IMR-90 (cell line): Measurements from ENCODE around the gene ZBTB38. TPM values are rescaled to one million over a fixed set of nuclear protein-coding genes. Genes with fewer than 3 reads are reported as not detected.
A peak's percentile ranks its signal among the peaks of the same experiment; 100 is the strongest.

Source experiments
- ATAC-seq: fragments of 200-7000 bp; cut with Tn5 transposase; 2 replicates; pipeline ENCODE4 v1.9.1; 2020; ENCODE audit warnings: low read depth, mild to moderate bottlenecking, moderate library complexity
- BruUV-seq: library from RNA; stranded (reverse); fragments of 400-500 nt; replicated peaks from 2 replicates; lab custom pipeline; 2021; lab: Mats Ljungman, UMichigan
- CTCF ChIA-PET: fragments of 300-600 bp; formaldehyde crosslinking; extraction: SDS; loops from one replicate; lab custom pipeline; 2021; ENCODE audit warnings: antibody characterized with exemption; lab: Yijun Ruan, JAX
- POLR2A ChIA-PET: fragments of 300-600 bp; sonication (Branson Sonifier 250); formaldehyde crosslinking; loops from one replicate; lab custom pipeline; 2022; ENCODE audit warnings: antibody characterized with exemption; ENCODE audit not compliant: unreplicated experiment; lab: Charles Lee
- DNase-seq: peaks from one replicate; pipeline ENCODE4 v3.0.0; 2013
- H2AFZ ChIP-seq: replicated peaks from 2 replicates; pipeline ENCODE3; 2013; ENCODE audit warnings: low read length, mild to moderate bottlenecking; ENCODE audit not compliant: poor library complexity
- H2AK5ac ChIP-seq: 2 replicates; pipeline ENCODE4 v1.6.1; 2013; ENCODE audit warnings: low read depth, low read length, inconsistent platforms
- H2AK9ac ChIP-seq: replicated peaks from 2 replicates; pipeline ENCODE3; 2013; ENCODE audit warnings: mild to moderate bottlenecking, low read depth, low read length, moderate library complexity; ENCODE audit not compliant: poor library complexity
- H2BK120ac ChIP-seq: 2 replicates; pipeline ENCODE4 v1.6.1; 2013; ENCODE audit warnings: low read depth, low read length, inconsistent platforms
- H2BK15ac ChIP-seq: 3 replicates; pipeline ENCODE4 v1.6.1; 2013; ENCODE audit warnings: low read depth, low read length, inconsistent platforms
- H2BK20ac ChIP-seq: 2 replicates; pipeline ENCODE4 v1.6.1; 2013; ENCODE audit warnings: low read depth, mild to moderate bottlenecking, inconsistent platforms, low read length, moderate library complexity
- H2BK5ac ChIP-seq: 2 replicates; pipeline ENCODE4 v1.6.1; 2013; ENCODE audit warnings: mild to moderate bottlenecking, low read depth, low read length, inconsistent platforms; ENCODE audit not compliant: poor library complexity, severe bottlenecking
- H3K14ac ChIP-seq: replicated peaks from 2 replicates; pipeline ENCODE4 v1.6.1; 2013; ENCODE audit warnings: low read depth, low read length, inconsistent platforms
- H3K18ac ChIP-seq: 2 replicates; pipeline ENCODE4 v1.6.1; 2013; ENCODE audit warnings: low read depth, low read length, control low read depth
- H3K23ac ChIP-seq: 2 replicates; pipeline ENCODE4 v1.6.1; 2013; ENCODE audit warnings: low read depth, low read length, inconsistent platforms
- H3K27ac ChIP-seq: 2 replicates; pipeline ENCODE4 v1.5.1; 2013; ENCODE audit warnings: mild to moderate bottlenecking, control low read depth, low read length; ENCODE audit not compliant: insufficient read depth
- H3K27me3 ChIP-seq: 2 replicates; pipeline ENCODE4 v1.6.1; 2013; ENCODE audit warnings: low read length; ENCODE audit not compliant: control insufficient read depth, insufficient read depth
- H3K36me3 ChIP-seq: 2 replicates; pipeline ENCODE4 v1.6.1; 2013; ENCODE audit warnings: low read length, mixed read lengths; ENCODE audit not compliant: control insufficient read depth, insufficient read depth
- H3K4ac ChIP-seq: 2 replicates; pipeline ENCODE4 v1.6.1; 2013; ENCODE audit warnings: low read depth, low read length, inconsistent platforms
- H3K4me1 ChIP-seq: 2 replicates; pipeline ENCODE4 v1.6.1; 2013; ENCODE audit warnings: low read length, mixed read lengths; ENCODE audit not compliant: control insufficient read depth, insufficient read depth
- H3K4me2 ChIP-seq: 2 replicates; pipeline ENCODE4 v1.6.1; 2013; ENCODE audit warnings: low read depth, mild to moderate bottlenecking, control low read depth, low read length, moderate library complexity
- H3K4me3 ChIP-seq: 2 replicates; pipeline ENCODE4 v1.5.1; 2013; ENCODE audit warnings: low read depth, mild to moderate bottlenecking, control low read depth, low read length, moderate library complexity; ENCODE audit not compliant: insufficient read depth
- H3K56ac ChIP-seq: 2 replicates; pipeline ENCODE4 v1.6.1; 2013; ENCODE audit warnings: low read length, inconsistent platforms; ENCODE audit not compliant: insufficient read depth; ENCODE audit errors: extremely low read depth
- H3K79me1 ChIP-seq, 2 experiments: 2 replicates each; pipeline ENCODE4 v1.6.1; 2013; ENCODE audit warnings: low read length in 2 of 2, inconsistent platforms in 1 of 2, low read depth in 1 of 2
- H3K9ac ChIP-seq: 2 replicates; pipeline ENCODE4 v1.6.1; 2013; ENCODE audit warnings: low read depth, low read length, control low read depth
- H3K9me1 ChIP-seq: 2 replicates; pipeline ENCODE4 v1.6.1; 2013; ENCODE audit warnings: low read length, inconsistent platforms; ENCODE audit not compliant: insufficient read depth
- H3K9me3 ChIP-seq: 2 replicates; pipeline ENCODE4 v1.6.1; 2013; ENCODE audit warnings: low read length; ENCODE audit not compliant: control insufficient read depth, insufficient read depth
- H4K20me1 ChIP-seq: 2 replicates; pipeline ENCODE4 v1.6.1; 2013; ENCODE audit warnings: low read length, inconsistent platforms; ENCODE audit not compliant: insufficient read depth
- H4K5ac ChIP-seq: 2 replicates; pipeline ENCODE4 v1.6.1; 2013; ENCODE audit warnings: mild to moderate bottlenecking, low read depth, low read length, control low read depth
- H4K8ac ChIP-seq, 2 experiments: 2 replicates each; pipeline ENCODE4 v1.6.1; 2013; ENCODE audit warnings: low read depth in 2 of 2, low read length in 2 of 2, control low read depth in 1 of 2, inconsistent platforms in 1 of 2
- H4K91ac ChIP-seq: 2 replicates; pipeline ENCODE4 v1.6.1; 2013; ENCODE audit warnings: low read depth, low read length, inconsistent platforms; ENCODE audit not compliant: insufficient read depth
- CTCF ChIP-seq: conservative IDR thresholded peaks from 2 replicates; pipeline ENCODE4 v1.5.1; 2012; ENCODE audit warnings: mild to moderate bottlenecking, low read depth, low read length, improper control_type of control experiment
- WGBS, 2 experiments: methylation state at CpG; one replicate each; pipeline versions ENCODE4 v1.1.5 to v1.1.7; 2013; ENCODE audit warnings: missing lambda C conversion rate in 2 of 2; ENCODE audit not compliant: insufficient read length in 1 of 2; ENCODE audit errors: extremely low coverage in 2 of 2; 5-methylcytosine and 5-hydroxymethylcytosine counted together
- dilution Hi-C: fragments of 300-500 bp; cut with HindIII; formaldehyde crosslinking; loops from one replicate; pipeline ENCODE4 v1.14.3; 2018; ENCODE audit warnings: low sequenced_read_pairs; ENCODE audit not compliant: unreplicated experiment
- in situ Hi-C: fragments of 300-500 bp; cut with MboI; formaldehyde crosslinking; loops from 3 replicates; pipeline ENCODE4 v1.14.3; 2019; ENCODE audit warnings: low sequenced_read_pairs, inconsistent platforms, mixed read lengths
- intact Hi-C: fragments of 100-400 bp; cut with micrococcal nuclease; formaldehyde crosslinking; loops from 2 replicates; pipeline ENCODE4 v1.10.0; 2022
- polyA plus RNA-seq, 3 experiments: library from polyadenylated mRNA; depleted of rRNA; stranded (reverse); fragments of >200 nt; gene quantifications; 2 replicates each; pipeline ENCODE4 v1.2.3, GENCODE V29; 2012; ENCODE audit warnings: low replicate concordance in 1 of 3
- total RNA-seq: library from RNA; depleted of rRNA; stranded (reverse); fragments of >200 nt; gene quantifications from 2 replicates; pipeline ENCODE4 v1.2.3, GENCODE V29; 2012

ZBTB38 gene
- total and polyA plus RNA-seq, 2 of the 4 experiments (the other 2 are of a cell fraction) = 44.9 to 274 TPM

- Histone ChIP-seq H3K18ac (no peak overlapping the region), H3K14ac (no peak overlapping the region), H4K5ac (no peak overlapping the region), H2AFZ (no peak overlapping the region), H2BK5ac (no peak overlapping the region), H3K9ac (no peak overlapping the region), H4K20me1 (no peaks in the 10 kb centered on the region), H2AK5ac (no peak overlapping the region), H3K4ac (no peak overlapping the region; the same call in 1 of the 2 replicates), H2AK9ac (no peak overlapping the region), H4K8ac (no peak overlapping the region), H3K4me2 (no peak overlapping the region), H4K91ac (peak overlapping the region; percentile 44; the same call in 1 of the 2 replicates), H3K27me3 (no peaks in the 10 kb centered on the region), H2BK15ac (no peak overlapping the region), H3K9me1 (no peaks in the 10 kb centered on the region), H3K23ac (no peak overlapping the region), H2BK120ac (no peak overlapping the region), H3K79me1 (no peaks in the 10 kb centered on the region), H2BK20ac (no peak overlapping the region), H3K56ac (no peak overlapping the region), H3K36me3 (no peaks in the 10 kb centered on the region; the same call in 1 of the 2 replicates), H3K9me3 (no peaks in the 10 kb centered on the region; the same call in 1 of the 2 replicates), H3K27ac (no peak overlapping the region), H3K4me1 (peaks cover 3% of the 10 kb centered on the region), H3K4me3 (no peak overlapping the region)
- dilution Hi-C loops (no loop called here), in situ Hi-C loops (loop anchor here (25.0 kb wide), 1 partner anchor 542 kb away; the partner anchor contains the start of gene ATP1B3), intact Hi-C loops (no loop called here)
- ChIA-PET CTCF (interaction anchor here (0.5 kb wide), 1 partner anchor 30 kb away, joined by 5 read pairs; no protein-coding TSS in a partner anchor), POLR2A (no interaction called here)
- ATAC-seq = no peak
- DNase-seq = no peak
- no TSS peak for BruUV-seq
- WGBS, 2 experiments = no CpG with 5 or more reads among the region's 2 CpGs
- no peak for TF ChIP-seq CTCF
Observed at GRCh38 chr3:141345528-141345927, 22.8 kb upstream of the ZBTB38 start.
